HG02840 (cell line): ENCODE data around the gene ZNF584.

Source experiments
- ATAC-seq: cut with Tn5 transposase; IDR thresholded peaks from one replicate; pipeline ENCODE4 v1.9.1; 2021; ENCODE audit warnings: mild to moderate bottlenecking, moderate library complexity, moderate number of reproducible peaks; ENCODE audit not compliant: unreplicated experiment, low FRiP score

The ZNF584 gene

DNA sequence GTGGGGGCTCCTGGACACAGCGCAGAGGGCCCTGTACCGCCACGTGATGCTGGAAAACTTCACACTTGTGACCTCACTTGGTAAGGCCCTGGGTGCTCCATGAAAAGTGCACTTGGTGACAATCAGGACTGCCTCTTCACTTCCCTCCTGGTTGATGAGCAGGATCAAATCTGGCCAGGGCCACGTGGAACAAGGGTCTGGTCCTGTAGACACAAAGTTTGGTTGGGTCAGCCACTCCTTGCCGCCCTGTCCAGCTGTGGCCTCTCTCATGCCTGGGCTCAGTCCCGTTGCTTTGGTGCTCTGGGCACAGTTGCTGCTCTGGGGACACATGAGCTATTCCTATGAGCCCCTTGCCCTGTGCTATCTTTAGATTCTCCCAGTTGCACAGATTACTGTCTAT is 45.3 kb downstream of the ZNF584 start:
- ATAC-seq: no peak

GRCh38 chr19:58455306-58455705 is 46.9 kb downstream of the ZNF584 start:
- ATAC-seq: no peak

- no peak for ATAC-seq
These were observed 47.7 kb downstream of the ZNF584 start for GRCh38 chr19:58456111-58456510.

GRCh38 chr19:58460039-58460438 is 51.6 kb downstream of the ZNF584 start:
- no peak for ATAC-seq

DNA sequence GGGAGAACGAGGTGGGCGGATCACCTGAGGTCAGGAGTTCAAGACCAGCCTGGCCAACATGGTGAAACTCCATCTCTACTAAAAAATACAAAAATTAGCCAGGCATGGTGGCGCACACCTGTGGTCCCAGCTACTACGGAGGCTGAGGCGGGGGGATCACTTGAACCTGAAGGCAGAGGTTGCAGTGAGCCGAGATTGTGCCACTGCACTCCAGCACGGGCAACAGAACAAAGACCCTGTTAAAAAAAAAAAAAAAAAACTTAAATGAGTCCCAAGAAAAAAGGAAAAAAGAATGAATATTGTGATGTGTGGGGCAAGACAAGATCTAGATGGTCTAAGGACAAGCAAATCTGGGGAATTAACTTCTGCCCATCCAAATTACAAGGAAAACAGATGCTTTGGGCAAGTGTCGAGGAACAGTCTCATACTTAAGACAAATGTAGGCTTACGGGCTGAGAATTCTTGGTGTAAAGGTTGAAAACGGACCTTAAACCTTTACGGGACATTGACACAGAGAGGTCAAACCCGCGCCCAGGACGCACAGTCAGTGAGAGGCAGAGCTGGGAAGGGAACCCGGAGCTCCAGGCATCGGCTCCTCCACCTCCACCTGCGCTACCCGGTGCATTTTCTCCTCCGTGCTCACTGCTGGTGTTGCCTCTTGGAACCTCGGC is 57.8 kb downstream of the ZNF584 start:
- no peak for ATAC-seq

GRCh38 chr19:58466760-58467589 is 58.5 kb downstream of the ZNF584 start, which contains the start of gene ZNF324:
Gene ZNF324 (plus strand): TSS chr19:58467080. CDS start chr19:58469186, 2,106 bp downstream.
- ATAC-seq: peak; percentile 89
